Astrocyte (in vitro differentiated cells and primary cell): Measurements from ENCODE around the gene C1orf198. TPM values are rescaled to one million over a fixed set of nuclear protein-coding genes. Genes with fewer than 3 reads are reported as not detected.

ENCODE experiments used
- DNase-seq: peaks from one replicate; pipeline ENCODE4 v3.0.0-alpha.2; 2010; ENCODE audit warnings: low read depth
- FAIRE-seq: peaks from 2 replicates; lab custom pipeline; 2011; peaks lifted over from hg19 to GRCh38; lab: Jason Lieb, UNC
- H2AFZ ChIP-seq: 2 replicates; pipeline ENCODE4 v1.6.0; 2012; ENCODE audit warnings: low read depth, low read length, inconsistent platforms
- H3K27ac ChIP-seq: 2 replicates; pipeline ENCODE4 v1.5.1; 2011; ENCODE audit warnings: low read depth, low read length, inconsistent platforms
- H3K27me3 ChIP-seq: 2 replicates; pipeline ENCODE4 v1.6.0; 2011; ENCODE audit warnings: low read length, inconsistent platforms; ENCODE audit not compliant: insufficient read depth
- H3K36me3 ChIP-seq: 2 replicates; pipeline ENCODE4 v1.5.1; 2011; ENCODE audit warnings: low read length, inconsistent platforms; ENCODE audit not compliant: insufficient read depth
- H3K4me1 ChIP-seq: 2 replicates; pipeline ENCODE4 v1.5.1; 2011; ENCODE audit warnings: low read length, inconsistent platforms; ENCODE audit not compliant: insufficient read depth
- H3K4me2 ChIP-seq: 2 replicates; pipeline ENCODE4 v1.6.0; 2012; ENCODE audit warnings: low read length, inconsistent platforms
- H3K4me3 ChIP-seq: 2 replicates; pipeline ENCODE4 v1.5.1; 2011; ENCODE audit warnings: low read depth, mild to moderate bottlenecking, low read length, inconsistent platforms; ENCODE audit not compliant: insufficient read depth
- H3K79me2 ChIP-seq: 2 replicates; pipeline ENCODE4 v1.6.0; 2012; ENCODE audit warnings: mild to moderate bottlenecking, low read length, inconsistent platforms; ENCODE audit not compliant: insufficient read depth
- H3K9ac ChIP-seq: 2 replicates; pipeline ENCODE4 v1.6.0; 2012; ENCODE audit warnings: mild to moderate bottlenecking, low read length, inconsistent platforms
- H3K9me3 ChIP-seq: 2 replicates; pipeline ENCODE4 v1.5.1; 2012; ENCODE audit warnings: low read depth, mild to moderate bottlenecking, low read length, inconsistent platforms; ENCODE audit not compliant: insufficient read depth
- H4K20me1 ChIP-seq: 2 replicates; pipeline ENCODE4 v1.6.0; 2012; ENCODE audit warnings: low read length, inconsistent platforms; ENCODE audit not compliant: insufficient read depth
- H3K27ac Mint-ChIP-seq: one replicate; pipeline ENCODE4 v1.8.0; 2021; ENCODE audit warnings: mild to moderate bottlenecking, mixed read lengths; ENCODE audit not compliant: unreplicated experiment
- H3K27me3 Mint-ChIP-seq: one replicate; pipeline ENCODE4 v1.8.0; 2021; ENCODE audit warnings: low read depth, mixed read lengths; ENCODE audit not compliant: unreplicated experiment
- H3K36me3 Mint-ChIP-seq: one replicate; pipeline ENCODE4 v1.8.0; 2021; ENCODE audit warnings: low read depth, mixed read lengths; ENCODE audit not compliant: unreplicated experiment
- H3K4me1 Mint-ChIP-seq: one replicate; pipeline ENCODE4 v1.8.0; 2021; ENCODE audit warnings: low read depth, mixed read lengths; ENCODE audit not compliant: unreplicated experiment
- H3K4me3 Mint-ChIP-seq: one replicate; pipeline ENCODE4 v1.8.0; 2021; ENCODE audit warnings: mild to moderate bottlenecking, moderate library complexity, mixed read lengths; ENCODE audit not compliant: unreplicated experiment
- H3K9me3 Mint-ChIP-seq: one replicate; pipeline ENCODE4 v1.8.0; 2021; ENCODE audit warnings: mild to moderate bottlenecking, mixed read lengths; ENCODE audit not compliant: unreplicated experiment
- EZH2 ChIP-seq: IDR thresholded peaks from 2 replicates; pipeline ENCODE4 v1.6.1; 2012; ENCODE audit warnings: mild to moderate bottlenecking, low read length, inconsistent platforms; ENCODE audit not compliant: insufficient read depth
- total RNA-seq: library from RNA; stranded (reverse); gene quantifications from 2 replicates; pipeline ENCODE4 v1.2.1, GENCODE V29; 2021
- TF ChIP-seq, protein P1 (sequence below): IDR thresholded peaks from 2 replicates; pipeline ENCODE4 v1.5.1; 2011; ENCODE audit warnings: low read depth, mild to moderate bottlenecking, inconsistent platforms, low read length, moderate library complexity; ENCODE audit not compliant: insufficient read depth

Gene C1orf198
- total RNA-seq, 1 donor from 2014 or later: 102 TPM

- Histone ChIP-seq H3K79me2 (peaks cover 8% of the 10 kb centered on the region), H3K4me2 (no peak overlapping the region), H4K20me1 (peaks cover 15% of the 10 kb centered on the region), H3K9me3 (no peaks in the 10 kb centered on the region), H2AFZ (no peak overlapping the region), H3K27me3 (no peaks in the 10 kb centered on the region), H3K4me1 (no peaks in the 10 kb centered on the region), H3K9ac (no peak overlapping the region), H3K4me3 (no peak overlapping the region), H3K27ac (no peak overlapping the region), H3K36me3 (peaks cover 12% of the 10 kb centered on the region)
- no peak overlapping the region for H3K27ac Mint-ChIP-seq
- peaks cover 7% of the 10 kb centered on the region for H3K4me1 Mint-ChIP-seq
- no peak for DNase-seq
- no peaks in the 10 kb centered on the region for H3K27me3 Mint-ChIP-seq
- no peaks in the 10 kb centered on the region for H3K9me3 Mint-ChIP-seq
- H3K4me3 Mint-ChIP-seq: no peak overlapping the region
- no peak for FAIRE-seq
- no peak for TF ChIP-seq EZH2
- TF ChIP-seq, protein P1, sequence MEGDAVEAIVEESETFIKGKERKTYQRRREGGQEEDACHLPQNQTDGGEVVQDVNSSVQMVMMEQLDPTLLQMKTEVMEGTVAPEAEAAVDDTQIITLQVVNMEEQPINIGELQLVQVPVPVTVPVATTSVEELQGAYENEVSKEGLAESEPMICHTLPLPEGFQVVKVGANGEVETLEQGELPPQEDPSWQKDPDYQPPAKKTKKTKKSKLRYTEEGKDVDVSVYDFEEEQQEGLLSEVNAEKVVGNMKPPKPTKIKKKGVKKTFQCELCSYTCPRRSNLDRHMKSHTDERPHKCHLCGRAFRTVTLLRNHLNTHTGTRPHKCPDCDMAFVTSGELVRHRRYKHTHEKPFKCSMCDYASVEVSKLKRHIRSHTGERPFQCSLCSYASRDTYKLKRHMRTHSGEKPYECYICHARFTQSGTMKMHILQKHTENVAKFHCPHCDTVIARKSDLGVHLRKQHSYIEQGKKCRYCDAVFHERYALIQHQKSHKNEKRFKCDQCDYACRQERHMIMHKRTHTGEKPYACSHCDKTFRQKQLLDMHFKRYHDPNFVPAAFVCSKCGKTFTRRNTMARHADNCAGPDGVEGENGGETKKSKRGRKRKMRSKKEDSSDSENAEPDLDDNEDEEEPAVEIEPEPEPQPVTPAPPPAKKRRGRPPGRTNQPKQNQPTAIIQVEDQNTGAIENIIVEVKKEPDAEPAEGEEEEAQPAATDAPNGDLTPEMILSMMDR: no peak
- peaks cover 28% of the 10 kb centered on the region for H3K36me3 Mint-ChIP-seq
These were observed 34.0 kb downstream of the C1orf198 start for GRCh38 chr1:230834292-230834691.

- Mint-ChIP-seq H3K27ac (no peak overlapping the region), H3K4me1 (peaks cover 7% of the 10 kb centered on the region), H3K27me3 (no peaks in the 10 kb centered on the region), H3K36me3 (peaks cover 23% of the 10 kb centered on the region), H3K9me3 (no peaks in the 10 kb centered on the region), H3K4me3 (no peak overlapping the region)
- Histone ChIP-seq H3K9ac (no peak overlapping the region), H3K36me3 (peaks cover 9% of the 10 kb centered on the region), H2AFZ (no peak overlapping the region), H3K79me2 (peaks cover 2% of the 10 kb centered on the region), H3K27ac (no peak overlapping the region), H3K4me2 (no peak overlapping the region), H4K20me1 (peaks cover 9% of the 10 kb centered on the region), H3K4me1 (no peaks in the 10 kb centered on the region), H3K4me3 (no peak overlapping the region), H3K9me3 (no peaks in the 10 kb centered on the region), H3K27me3 (no peaks in the 10 kb centered on the region)
- TF ChIP-seq, protein P1: no peak
- no peak for TF ChIP-seq EZH2
- no peak for FAIRE-seq
- DNase-seq: no peak
These were observed 34.8 kb downstream of the C1orf198 start for GRCh38 chr1:230833511-230833910.

DNA sequence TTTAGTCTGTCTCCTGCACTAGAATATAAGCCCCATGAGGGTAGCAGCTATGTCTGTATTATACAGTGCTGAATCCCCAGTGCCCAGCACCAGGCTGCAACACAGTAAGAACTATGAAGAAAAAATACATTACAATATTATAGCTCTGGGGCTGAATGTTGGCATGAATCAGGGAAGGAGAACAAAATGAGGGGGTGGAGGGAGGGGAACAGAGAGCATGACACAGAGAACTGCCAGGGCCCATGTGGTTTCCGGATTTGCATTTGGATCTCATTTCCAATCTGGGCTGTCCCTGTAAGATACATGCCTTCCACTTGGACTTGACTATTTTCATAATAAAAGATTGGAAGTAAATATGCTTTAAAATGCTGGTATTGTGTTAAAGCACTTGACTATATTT lies 35.8 kb downstream of the C1orf198 start:
- H3K4me2 ChIP-seq: no peak overlapping the region
- H3K27ac Mint-ChIP-seq: no peak overlapping the region
- no peaks in the 10 kb centered on the region for H3K27me3 ChIP-seq
- H3K36me3 Mint-ChIP-seq: peaks cover 19% of the 10 kb centered on the region
- H3K36me3 ChIP-seq: peaks cover 3% of the 10 kb centered on the region
- no peaks in the 10 kb centered on the region for H3K9me3 ChIP-seq
- H3K27me3 Mint-ChIP-seq: no peaks in the 10 kb centered on the region
- H3K4me1 Mint-ChIP-seq: peaks cover 14% of the 10 kb centered on the region
- no peak overlapping the region for H3K4me3 Mint-ChIP-seq
- H3K79me2 ChIP-seq: no peaks in the 10 kb centered on the region
- peaks cover 5% of the 10 kb centered on the region for H3K4me1 ChIP-seq
- FAIRE-seq (no peak), DNase-seq (no peak)
- TF ChIP-seq, protein P1: no peak
- TF ChIP-seq EZH2: no peak
- H2AFZ ChIP-seq: no peak overlapping the region
- H3K9me3 Mint-ChIP-seq: no peaks in the 10 kb centered on the region
- peaks cover 5% of the 10 kb centered on the region for H4K20me1 ChIP-seq
- no peak overlapping the region for H3K27ac ChIP-seq
- no peak overlapping the region for H3K4me3 ChIP-seq
- no peak overlapping the region for H3K9ac ChIP-seq
